ENCODE results near the gene ARID1B.

The ARID1B gene

DNA sequence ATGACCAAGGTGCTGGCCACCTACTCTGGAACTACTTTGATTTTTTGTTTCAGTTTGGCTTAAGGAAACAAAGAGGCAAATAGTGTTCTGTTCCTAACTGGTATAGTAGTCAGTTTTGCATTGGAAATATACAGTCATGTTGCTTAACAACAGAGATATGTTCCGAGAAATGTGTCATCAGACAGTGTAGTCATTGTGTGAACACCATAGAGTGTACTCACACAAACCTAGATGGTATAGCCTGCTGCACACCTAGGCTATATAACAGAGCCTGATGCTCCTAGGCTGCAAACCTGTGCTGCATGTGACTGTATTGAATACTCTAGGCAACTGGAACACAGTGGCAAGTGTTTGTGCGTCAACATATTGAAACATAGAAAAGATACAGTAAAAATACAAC lies 80.4 kb downstream of the ARID1B start:
- peak; percentile 23 for DNase-seq

DNA sequence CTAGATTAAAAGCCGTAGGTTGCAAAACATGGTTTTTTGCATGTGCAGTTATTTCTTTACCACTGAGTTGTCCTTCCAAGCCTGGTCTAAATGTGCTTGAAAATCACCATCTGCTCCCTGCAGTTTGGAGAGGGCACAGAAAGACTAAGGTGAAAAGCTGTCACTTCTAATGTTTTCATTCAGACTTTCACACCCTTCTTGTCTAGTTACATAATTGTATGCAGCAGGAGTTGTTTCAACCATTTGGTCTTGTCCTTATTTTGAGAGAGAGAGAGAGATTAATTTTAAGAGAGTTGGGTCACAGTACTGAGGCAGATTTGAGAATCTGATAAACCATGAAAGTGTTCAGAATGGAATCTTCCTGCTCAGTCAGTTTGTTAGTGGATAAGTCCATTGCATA lies 82.5 kb downstream of the ARID1B start:
- DNase-seq, result no peak

DNA sequence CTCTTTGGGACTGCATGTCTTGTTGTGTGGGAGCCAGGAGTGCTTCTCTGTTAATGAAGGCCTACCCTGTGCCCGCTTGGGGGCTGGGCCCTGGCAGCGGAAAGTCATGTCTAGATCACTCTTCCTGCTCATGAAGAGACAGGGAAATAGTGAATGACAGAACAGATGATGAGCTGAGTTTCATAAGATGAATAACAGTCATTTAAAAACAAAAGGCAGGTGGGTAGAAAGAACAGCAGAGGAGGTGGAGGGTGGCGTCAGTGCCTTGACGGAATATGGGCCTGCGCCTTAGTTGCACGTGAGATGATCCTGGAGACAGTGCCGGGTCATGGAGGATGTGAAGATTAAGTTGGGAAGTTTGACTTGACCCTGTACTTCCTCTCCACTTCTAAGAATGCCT lies 85.5 kb downstream of the ARID1B start:
- DNase-seq, result no peak

DNA sequence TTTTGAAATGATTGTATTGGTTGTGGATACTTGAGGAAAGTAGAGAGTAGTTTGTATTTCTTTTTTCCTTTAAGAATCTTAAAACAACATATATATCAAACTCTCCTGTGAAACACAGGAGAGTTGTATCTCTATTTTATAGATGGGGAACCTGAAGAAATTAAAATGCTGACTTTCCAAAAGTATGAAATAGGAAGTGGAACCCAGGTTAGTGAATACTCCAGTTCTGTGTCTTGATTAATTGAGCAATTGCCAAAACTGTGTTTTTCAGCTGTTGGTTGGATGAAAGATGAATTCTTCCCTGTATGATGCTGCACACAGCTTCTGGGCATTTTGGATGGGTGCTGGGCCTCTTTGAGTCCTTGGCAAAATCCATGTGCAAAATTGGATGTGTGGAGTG lies 86.3 kb downstream of the ARID1B start:
- no peak for DNase-seq

DNA sequence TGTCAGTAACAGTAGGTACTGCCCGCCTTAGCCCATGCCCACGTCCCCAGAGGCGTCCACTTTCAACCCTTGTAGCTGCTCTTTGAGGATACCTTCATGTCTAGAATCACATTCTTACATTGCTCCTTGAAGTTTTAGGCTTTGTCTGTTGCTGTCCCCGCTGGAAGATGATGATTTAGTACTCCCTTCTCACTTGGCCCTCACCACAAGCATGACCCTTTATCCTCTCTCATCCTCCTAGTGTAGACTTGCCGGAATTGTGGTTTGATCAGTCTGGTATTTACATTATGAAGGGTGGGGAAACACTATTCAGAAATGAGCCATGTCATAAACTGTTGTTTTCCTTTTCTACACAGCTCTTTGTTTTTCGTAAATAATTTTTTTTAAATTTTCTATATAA lies 87.4 kb downstream of the ARID1B start:
- peak; percentile 21 for DNase-seq

DNA sequence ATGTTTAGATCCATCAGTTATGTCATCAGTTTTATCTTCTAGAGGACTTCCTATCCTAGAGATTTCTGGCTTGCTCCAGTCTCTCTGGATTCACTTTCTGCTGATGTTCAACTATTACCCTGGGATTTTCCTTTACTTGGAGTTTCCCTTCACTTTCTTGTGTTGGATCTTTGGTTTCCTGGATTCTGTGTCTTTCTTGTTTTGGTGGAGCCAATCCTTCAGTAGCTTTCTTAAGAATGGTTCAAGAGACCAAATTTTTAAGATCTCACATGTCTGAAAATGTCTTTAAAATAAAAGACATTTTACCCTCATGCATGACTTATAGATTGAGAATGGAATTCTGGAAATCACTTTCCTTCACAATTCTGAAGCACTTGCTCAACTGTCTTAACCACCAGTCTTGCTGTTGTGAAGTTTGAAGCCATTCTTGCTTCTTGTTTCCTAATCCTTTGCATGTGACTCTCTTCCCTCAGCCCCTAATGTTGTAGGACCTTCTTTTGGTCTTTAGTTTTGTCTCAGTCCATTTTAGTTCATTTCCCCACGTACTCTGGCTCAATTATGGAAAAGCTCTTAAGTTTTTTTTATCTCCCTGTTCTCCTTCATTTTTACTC lies 87.9 kb downstream of the ARID1B start:
- peak; percentile 32 for DNase-seq

DNA sequence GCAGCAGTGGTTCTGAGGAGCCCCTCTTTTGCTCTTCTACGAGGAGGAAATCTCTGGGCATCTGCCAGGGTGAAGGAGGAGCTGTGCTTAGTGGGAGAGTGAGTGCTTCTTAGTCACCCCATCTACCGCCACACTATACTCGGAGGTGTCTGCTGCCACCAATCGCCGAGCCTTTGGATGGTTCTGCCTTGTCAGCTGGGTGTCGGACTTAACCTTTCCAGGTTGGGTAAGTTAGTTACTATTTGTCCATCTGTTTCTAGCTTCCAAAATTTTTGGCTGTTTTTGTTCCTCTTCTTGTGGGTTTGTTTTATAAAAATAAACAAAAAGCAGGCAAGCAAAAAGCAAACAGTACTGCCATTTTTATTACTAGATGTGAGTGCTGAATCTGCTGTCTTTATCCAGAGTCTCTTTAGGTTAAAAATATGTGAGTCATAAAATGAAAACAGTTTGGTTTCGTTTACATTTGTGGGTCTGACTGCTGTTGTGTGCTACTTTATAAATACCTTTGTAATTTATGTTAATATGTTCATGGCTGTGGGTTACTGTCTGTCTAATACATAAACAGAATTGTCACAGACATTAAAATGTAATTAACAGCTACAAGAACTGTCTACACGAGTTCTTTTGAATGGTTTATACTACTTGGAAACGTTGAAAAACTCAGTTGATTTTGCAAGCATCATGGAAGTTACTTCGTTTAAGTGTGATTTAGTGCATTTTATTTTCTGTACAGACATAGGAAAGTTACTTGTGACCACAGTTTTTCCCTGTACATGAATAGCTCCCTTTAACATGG lies 89.2 kb downstream of the ARID1B start:
- peak; percentile 34 for DNase-seq

DNA sequence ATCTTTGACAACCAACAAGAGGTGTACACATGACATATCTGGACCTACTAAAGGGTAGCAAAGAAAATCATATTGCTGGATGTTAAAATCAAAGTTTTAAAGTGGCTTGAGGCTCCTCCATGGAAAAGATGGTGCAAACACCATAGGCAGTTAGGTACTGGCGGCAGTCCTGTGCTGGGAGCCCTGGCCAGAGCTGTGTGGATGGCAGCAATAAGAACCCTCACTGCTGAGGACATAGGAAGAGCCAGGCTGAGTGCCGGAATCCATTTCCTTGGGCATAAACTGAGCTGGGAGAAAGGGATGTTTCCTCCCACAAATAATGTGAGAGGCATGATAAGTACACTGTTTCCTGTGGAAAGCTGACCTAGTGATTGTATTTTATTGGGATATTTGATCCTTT lies 89.9 kb downstream of the ARID1B start:
- DNase-seq, result no peak

DNA sequence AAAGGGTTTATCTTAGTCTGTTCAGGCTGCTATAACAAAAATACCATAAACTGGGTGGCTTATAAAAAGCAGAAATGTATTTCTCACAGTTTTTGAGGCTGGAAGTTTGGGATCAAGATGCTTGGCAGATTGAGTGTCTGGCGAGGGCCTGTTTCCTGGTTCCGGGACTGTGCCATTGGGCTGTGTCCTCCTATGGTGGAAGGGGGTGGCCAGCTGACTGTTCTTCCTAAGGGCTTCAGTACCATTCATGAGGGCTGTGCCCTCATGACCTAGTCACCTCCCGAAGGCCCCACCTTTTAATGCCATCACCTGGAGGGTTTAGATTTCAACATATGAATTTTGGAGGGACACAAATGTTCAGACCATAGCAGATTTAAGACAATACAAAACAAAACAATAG lies 91.2 kb downstream of the ARID1B start:
- DNase-seq, result no peak

DNA sequence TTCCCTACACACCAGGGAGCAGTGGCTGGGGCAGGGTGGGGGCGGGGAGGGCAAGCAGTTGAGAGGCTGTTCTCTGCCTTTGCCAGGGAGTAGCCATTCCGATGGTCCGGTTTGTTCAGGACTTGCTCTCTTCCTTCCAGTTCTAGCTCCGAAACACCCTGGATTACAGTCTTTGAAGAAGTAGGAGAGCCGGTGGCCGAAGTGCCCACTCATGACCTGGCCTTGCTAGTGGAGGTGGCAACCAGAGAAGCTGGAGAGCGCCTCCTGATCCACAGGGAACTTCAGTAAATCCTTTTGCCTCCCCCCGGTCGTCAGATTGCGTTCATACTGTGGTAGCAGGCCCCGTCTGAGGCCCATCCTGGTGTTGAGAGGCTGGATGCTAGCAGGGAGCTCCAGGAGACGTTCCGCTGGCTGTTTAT lies 92.8 kb downstream of the ARID1B start:
- no peak for DNase-seq

DNA sequence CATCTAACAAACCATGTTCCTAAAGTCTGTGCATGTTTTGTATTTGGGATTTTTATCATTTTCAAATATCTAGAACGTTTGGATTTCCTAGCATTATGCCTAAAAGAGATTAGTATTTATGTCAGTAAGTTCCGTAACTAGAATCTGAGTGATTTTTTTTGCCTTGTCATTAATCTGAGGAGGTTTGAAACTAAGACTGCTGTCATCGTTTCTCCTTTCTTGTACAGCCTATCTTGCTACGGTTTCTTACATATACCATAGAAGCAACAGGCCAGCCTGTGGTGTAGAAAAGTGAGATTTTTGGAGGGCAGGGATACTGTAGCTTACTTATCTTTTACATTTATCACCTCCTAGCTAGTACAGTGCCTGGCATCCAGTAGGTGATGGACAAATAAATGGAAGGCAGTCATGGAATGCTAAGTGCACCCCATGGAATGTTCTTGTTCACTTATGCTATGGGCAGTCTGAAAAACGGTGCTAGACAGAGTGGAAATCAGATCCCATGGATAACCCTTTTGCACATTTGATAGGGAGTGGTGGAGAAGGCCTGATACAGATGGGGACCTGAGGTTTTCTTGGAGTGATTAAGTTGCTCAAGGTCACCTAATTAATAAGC lies 93.9 kb downstream of the ARID1B start:
- no peak for DNase-seq

DNA sequence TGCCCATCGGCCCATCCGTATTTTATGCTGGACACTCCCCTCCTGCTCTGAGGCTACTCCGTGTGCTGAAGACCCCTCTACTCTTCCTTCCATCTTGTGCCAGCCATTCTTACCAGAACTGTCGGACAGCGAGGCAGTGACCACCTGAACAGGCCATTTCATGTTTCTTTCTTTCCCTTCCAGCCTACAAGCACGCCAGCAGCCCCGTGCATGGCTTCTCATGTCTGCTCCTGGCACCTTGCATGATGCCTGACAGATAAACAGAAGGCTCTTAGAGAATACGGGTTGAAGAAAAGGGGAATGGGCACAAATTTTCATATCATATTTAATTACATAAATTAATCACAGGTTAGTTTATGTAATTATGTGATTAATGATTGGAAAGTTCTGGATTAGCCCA lies 95.7 kb downstream of the ARID1B start:
- DNase-seq, result no peak

DNA sequence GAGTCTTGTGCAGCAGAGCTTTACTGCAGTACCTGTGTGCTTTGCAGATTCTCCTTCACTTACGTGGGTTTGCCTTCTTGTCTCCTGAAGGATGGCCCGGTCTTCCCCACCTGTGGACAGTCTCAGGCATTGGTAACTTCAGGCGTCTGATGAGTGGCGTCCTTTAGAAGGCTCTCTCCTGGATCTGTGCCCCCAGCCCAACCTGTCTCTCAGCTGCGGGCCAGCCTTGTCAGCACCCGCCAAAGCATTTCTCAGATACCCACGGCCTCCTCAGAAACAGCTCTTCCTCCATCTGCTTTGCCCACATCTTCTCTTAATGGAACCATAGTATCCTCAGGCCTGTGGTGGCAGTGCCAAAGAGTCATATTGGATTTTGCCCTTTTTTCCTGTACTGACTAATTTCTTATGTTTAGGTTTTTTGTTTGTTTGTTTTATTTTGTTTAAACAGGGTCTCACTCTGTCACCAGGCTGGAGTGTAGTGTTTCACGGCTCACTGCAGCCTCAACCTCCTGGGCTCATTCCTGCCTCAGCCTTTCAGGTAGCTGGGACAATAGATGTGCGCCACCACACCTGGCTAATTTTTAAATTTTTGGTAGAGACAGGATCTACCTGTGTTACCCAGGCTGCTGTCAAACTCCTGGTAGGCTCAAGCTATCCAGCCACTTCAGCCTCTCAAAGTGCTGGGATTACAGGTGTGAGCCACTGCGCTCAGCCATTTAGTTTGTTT lies 96.6 kb downstream of the ARID1B start:
- DNase-seq, result no peak

DNA sequence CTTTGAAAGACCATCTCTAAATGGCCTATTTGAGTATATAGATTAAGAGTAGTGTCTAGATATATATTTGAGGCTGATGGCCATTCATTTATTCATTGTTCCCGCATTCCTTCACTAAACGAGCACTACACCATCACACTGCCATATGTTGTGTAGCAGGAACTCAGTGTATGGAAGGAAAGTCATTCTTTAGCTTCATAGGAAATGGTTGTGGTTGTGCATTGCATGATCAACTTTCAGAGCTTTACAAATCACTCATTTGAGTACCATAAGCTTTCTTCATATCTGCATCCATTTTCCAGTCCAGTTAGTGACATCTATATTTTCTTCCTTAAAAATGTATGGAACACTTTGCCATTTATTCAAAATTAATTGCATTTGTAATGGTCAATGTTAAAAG lies 97.9 kb downstream of the ARID1B start:
- DNase-seq, result no peak

DNA sequence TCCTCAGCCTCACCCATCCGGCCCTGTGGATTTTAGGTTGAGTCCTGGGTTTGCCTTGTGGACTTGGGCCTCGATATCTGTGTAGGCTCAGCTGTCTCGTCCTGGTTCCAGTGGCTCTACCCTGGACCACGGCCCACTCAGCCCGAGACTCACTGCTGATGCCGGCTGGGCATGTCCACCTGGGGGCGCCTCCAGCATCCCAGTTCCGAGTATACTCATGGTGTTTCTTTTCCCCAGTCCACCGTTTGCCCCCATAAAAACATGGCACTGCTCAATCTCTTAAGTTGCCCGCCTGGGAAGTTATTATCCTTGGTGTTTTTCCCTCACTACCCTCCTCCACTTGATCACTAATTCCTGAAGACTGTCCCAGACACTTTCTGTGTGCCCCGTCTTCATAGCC lies 99.1 kb downstream of the ARID1B start:
- DNase-seq, result no peak

DNA sequence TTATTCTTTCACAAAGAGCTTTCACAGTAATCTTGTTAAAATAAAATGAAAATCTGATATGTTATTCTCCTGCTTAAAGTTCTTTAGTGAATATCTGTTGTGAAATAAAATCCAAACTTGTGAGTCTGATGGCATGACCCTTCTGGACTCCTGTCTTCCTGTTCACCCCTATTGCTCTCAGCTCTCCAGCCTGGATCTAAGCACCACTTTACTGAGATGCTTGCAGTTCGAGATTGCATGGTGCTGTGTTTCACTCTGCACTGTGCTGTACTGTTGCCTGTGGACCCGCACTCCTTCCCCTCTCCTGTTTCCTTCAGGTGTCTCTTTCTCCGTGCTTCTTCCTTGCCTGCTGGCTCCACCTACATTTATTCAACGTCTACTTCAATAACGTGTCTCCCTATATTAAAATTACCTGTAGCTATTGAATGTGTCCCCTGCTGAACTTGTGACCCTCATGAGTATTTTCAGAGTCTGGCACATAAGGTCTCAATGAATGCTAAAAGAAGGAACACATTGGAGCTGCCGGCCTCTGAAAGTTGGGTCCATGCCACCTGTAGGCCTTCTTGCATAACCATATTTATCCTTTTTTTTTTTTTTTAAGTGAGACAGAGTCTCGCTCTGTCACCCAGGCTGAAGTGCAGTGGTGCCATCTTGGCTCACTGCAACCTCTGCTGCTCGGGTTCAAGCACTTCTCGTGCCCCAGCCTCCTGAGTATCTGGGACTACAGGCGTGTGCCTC lies 100.1 kb downstream of the ARID1B start:
- no peak for DNase-seq

DNA sequence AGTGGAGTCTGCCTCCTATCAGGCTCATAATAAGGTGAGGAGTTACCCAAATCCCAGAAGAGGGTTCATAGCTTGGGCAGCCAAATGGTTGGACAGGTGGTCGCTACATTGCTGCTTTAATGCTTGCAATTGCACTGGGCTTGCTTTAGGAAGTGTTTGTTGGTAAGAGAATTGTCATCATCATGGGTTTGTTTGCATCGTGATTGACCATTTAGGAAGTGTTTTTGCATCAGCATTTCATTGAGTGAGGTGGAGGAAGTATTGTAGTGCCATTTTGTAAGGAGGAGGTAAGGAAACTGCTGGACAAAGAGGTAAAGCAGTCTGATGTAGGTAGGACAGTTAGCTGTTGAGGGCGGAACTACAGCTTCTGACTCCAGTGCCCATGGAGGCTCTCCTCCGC lies 101.5 kb downstream of the ARID1B start:
- no peak for DNase-seq

DNA sequence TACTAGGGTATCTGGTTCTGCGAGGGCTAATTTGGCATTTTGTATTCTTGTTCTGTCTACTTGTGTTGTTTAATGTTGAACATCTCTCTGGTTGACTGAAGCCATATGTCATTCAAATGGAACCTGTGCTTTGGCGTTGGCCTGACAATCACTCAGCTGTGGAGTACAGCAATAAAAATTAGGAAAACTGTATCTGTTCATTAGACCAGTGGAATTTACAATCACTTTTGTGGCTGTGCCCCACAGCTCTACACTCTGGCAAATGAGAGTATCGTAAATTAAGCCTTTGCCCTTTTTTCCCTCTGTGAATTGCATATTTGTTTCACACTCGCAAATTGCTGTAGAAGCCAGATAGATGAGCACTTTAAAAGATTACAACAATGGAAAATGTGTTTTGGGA lies 102.0 kb downstream of the ARID1B start:
- no peak for DNase-seq

DNA sequence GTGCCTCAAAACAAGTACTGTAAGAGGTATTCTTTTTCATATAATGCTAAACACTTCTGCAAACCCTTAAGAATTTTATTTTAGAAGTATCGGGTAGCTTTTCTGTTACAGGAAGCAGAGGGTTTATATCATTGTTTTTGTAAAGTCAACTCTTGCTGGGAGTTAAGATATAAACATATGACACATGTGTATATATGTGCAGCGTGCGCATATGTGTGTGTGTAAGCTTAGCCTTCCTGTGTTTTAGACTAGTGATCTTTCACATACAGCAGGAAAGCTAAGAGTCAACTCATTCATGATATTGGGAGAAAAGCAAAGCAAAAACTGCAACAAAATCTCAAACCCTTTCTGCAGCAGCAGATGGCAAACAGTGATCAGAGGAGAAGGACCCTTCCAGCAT lies 102.4 kb downstream of the ARID1B start:
- DNase-seq, result no peak

DNA sequence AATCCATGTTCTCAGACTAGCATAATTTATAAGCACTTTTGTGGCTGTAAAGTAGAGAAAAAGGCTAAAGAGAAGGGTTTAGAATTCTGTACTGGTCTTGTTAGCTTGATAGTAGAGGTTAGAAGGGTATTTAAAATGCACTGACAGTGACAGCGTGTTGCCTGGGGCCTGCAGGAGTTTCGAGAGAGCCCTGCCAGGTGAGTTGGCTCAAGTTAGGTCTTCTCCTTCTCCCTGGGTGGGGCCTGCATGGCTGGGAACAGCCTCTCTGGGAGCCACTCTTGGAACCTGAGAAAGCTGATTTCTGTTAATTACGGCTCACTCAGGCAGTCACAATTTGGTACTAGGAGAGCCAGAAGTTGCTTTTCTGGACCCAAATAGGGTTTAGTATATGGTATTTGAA lies 103.7 kb downstream of the ARID1B start:
- DNase-seq, result no peak

DNA sequence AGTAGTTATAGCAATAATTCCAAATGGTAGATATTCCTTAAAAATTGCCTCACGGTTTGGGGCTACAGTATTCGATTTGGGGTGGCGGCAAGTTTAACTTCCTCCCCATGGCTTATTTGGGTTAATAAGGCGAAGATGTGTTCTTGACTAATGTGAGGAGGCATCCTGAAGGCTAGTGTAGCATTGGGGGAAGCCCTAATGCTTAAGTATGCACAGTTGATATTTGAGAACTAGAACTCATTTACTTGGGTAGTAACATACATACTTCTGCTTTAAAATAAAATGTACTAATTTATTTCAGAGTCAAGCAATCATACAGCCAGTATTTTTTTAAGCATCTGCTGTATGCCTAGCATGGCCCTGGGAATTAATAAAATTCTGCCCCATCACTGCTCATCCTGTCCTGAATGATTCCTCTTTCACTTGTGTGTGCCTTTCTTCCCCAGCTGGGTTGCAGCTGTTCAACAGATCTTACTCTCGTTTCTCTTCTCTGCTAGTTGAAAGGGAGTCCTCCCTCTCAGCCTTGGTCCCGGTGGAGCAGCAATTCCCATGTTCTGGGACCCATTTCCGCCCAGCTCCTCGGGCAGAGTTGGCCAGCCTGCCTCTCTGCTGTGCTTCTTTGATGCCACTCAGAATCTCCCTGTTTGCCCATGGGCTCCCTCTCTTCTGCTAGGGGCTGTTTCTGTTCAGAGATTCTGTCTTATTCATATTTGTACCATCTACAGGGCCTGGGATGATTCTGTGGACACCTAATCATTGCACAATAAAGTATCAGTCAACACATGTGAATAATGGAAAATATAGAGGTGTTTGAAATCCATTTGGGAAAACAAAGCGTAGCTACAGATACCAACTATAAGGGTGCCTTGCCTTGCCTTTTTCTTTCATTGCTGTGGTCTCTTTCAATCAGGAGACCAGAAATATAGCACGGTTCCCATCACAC lies 104.8 kb downstream of the ARID1B start:
- no peak for DNase-seq
